ENCODE data around the gene TTLL11. TPM values are rescaled to one million over a fixed set of nuclear protein-coding genes. Genes with fewer than 3 reads are reported as not detected.
A peak's percentile ranks its signal among the peaks of the same experiment; 100 is the strongest.

TTLL11 gene
- total and polyA plus RNA-seq, 8 donors = 3.4 to 7.5 (median 5.5) TPM

- Histone ChIP-seq H3K36me3 (no peaks in the 10 kb centered on the region), H3K4me1 (no peaks in the 10 kb centered on the region), H3K4me3 (no peak overlapping the region), H3K27me3 (no peaks in the 10 kb centered on the region), H3K27ac (no peak overlapping the region), H3K9me3 (no peaks in the 10 kb centered on the region)
- no peak for ATAC-seq
- WGBS, 2 donors = 97 to 98% methylated on average over 10 of the region's 10 CpGs
- intact Hi-C loops (cut with DNase I) = no loop called here
- DNase-seq = no peak
- no peak for FAIRE-seq
- no peak for TF ChIP-seq CTCF (IDR thresholded peaks at IDR 0.05)
These were observed 35.9 kb downstream of the TTLL11 start for GRCh38 chr9:122057211-122057610.

- no peak for FAIRE-seq
- no peak for DNase-seq
- 85 to 86% methylated on average over 3 of the region's 3 CpGs for WGBS, 2 donors
These were observed 36.6 kb downstream of the TTLL11 start for GRCh38 chr9:122056484-122056883.

GRCh38 chr9:122055701-122056100, 37.4 kb downstream of the TTLL11 start:
- DNase-seq (no peak), FAIRE-seq (no peak), ATAC-seq (no peak)
- Histone ChIP-seq H3K4me1 (no peaks in the 10 kb centered on the region), H3K4me3 (no peak overlapping the region), H3K27me3 (no peaks in the 10 kb centered on the region), H3K36me3 (no peaks in the 10 kb centered on the region), H3K9me3 (no peaks in the 10 kb centered on the region), H3K27ac (no peak overlapping the region)
- no peak for TF ChIP-seq CTCF (IDR thresholded peaks at IDR 0.05)
- WGBS, 2 donors = 93 to 94% methylated on average over 6 of the region's 6 CpGs
- intact Hi-C loops (cut with DNase I) = no loop called here

More at GRCh38 chr9:122056484-122056883, 36.6 kb downstream of the TTLL11 start:
- Histone ChIP-seq H3K4me1 (no peaks in the 10 kb centered on the region), H3K27ac (no peak overlapping the region), H3K36me3 (no peaks in the 10 kb centered on the region), H3K9me3 (no peaks in the 10 kb centered on the region), H3K4me3 (no peak overlapping the region), H3K27me3 (no peaks in the 10 kb centered on the region)
- TF ChIP-seq CTCF (IDR thresholded peaks at IDR 0.05) = no peak
- intact Hi-C loops (cut with DNase I) = no loop called here
- ATAC-seq = peak in 2 of 4 donors; percentile 36 to 56

GRCh38 chr9:122053567-122054350, 39.3 kb downstream of the TTLL11 start:
- ATAC-seq = peak in 1 of 4 donors; percentile 9

More at GRCh38 chr9:122053567-122054350, 39.3 kb downstream of the TTLL11 start:
- Histone ChIP-seq H3K4me3 (no peak overlapping the region), H3K27ac (no peak overlapping the region), H3K4me1 (no peaks in the 10 kb centered on the region), H3K27me3 (no peaks in the 10 kb centered on the region), H3K36me3 (no peaks in the 10 kb centered on the region), H3K9me3 (no peaks in the 10 kb centered on the region)
- no peak for FAIRE-seq
- intact Hi-C loops (cut with DNase I) = no loop called here
- no peak for TF ChIP-seq CTCF (IDR thresholded peaks at IDR 0.05)
- no peak for DNase-seq
- WGBS, 2 donors = 85 to 86% methylated on average over 19 of the region's 19 CpGs

Measured in pancreas (tissue), 10 donors.